ENCODE results near the gene TRPV3.
"Not testable (repeated sequence)": the region's sequence is repeated elsewhere in the genome, so short reads cannot be mapped to it uniquely, and the experiment has no call there.

The TRPV3 gene

DNA sequence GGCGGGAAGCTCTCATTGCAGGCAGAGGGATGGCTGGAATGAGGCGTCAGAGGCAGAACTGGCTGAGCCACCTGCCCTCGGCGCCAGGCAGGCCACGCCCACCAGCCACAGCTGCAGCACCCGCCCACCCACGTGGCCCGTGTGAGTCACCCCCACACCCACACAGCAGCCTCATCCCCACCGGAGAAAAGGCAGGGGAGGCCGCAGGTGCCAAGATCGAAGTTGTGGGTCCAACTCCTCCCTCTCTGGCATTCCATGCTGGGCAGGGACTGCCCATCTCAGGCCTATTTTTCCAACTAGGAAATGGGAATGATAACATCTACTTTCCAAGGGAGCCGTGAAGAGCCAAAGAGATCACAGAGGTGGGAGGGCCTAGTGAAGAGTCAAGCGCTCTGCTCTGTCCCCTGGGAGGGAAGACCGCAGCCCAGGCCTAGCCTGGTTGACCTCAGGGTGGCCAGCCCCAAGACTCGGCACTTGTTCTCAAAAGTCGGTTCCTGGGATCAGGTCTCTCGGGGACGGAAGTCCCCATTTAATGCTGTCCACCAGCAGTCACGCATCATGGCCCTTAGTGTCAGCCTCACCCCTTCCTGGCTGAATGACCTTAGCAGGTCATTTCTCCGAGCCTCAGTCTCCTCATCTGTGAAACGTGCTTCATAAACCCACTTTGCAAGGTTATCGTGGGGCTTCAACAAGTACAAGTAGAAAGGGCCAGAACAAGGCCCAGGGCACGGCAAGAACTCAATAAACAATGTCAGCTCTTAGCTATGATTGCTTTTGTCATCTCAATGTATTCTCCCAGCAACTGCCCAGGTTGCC, at the start of gene TRPV3:
Gene TRPV3 (minus strand): TSS at position 45 of the 816 bp plus-strand sequence. CDS start 2,962 bp downstream, outside the sequence.
- DNase-seq: peak; percentile 19 to 36

DNA sequence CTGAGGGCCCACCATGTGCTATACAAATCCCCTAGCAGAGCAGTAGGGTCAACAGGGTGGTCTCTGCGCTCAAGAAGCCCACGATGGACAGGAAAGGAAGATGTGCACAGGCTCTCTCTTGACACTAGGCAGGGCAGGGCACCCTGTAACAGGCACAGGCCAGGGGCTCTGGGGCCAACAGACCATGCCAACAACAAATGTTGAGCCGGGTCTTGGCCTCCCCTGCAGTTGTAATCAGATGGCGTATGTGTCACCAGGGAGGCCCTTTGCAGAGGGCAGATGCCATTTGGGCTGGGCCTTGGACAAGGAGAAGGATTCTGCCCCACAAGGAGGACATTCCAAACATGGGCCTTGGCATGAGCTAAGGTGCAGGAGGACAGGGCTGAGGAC, 46.3 kb upstream of the TRPV3 start:
- no peak for DNase-seq

DNA sequence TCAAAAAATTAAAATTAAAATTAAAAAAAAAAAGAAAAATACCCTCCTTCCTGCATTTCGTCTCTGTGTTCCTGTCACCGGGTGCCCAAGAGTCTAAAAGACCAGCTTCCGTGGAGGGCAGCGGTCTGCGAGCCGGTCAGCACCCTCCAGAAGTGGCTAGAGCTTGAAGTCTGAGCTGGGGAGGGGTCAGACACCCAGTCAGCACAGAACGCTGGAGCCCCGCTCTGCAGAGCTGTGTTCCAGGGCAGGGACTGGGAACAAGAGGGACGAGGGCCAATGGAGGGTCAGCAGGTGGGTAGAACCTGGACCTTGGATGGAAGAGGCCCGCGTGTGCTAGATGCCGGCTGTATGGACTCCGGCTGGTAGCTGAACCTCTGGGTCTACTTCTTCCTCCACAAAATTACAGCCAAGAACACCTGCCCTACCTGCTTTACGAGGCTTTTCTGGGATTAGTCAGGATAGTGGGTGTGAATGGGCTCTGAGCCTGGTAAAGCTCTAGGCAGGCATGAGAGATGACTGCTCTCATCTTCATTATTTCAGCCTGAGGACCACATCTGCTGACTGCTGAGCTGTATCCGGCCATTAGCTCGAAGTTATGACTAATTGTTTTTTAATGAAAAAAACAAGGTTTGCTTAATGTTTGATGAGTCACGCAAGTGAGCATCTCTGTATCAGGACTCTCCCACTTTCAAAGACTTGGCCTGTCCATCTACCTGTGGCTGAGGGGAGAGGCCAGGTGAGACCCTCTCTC, 45.7 kb upstream of the TRPV3 start:
- no peak for DNase-seq

DNA sequence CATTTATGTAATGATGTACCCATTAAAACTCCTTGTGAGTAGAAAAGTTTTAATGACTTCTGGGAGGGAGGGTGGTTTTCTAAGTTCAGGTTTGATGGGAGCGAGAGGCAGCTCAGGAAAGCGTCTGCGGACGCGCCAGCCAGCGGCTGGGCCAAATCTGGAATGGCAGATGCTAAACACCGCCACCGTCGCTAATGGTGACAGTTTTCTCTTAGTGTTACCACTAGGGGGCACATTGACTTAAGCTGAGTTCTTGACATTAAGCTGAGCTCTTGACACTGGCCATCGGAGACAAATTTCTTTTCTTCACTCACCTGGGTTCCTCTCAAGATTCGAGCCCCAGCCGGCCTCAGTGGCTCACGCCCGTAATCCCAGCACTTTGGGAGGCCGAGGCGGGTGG, 44.9 kb upstream of the TRPV3 start:
- DNase-seq: peak; percentile 18 to 23

GRCh38 chr17:3600529-3601205, 43.1 kb upstream of the TRPV3 start:
- no peak for DNase-seq

DNA sequence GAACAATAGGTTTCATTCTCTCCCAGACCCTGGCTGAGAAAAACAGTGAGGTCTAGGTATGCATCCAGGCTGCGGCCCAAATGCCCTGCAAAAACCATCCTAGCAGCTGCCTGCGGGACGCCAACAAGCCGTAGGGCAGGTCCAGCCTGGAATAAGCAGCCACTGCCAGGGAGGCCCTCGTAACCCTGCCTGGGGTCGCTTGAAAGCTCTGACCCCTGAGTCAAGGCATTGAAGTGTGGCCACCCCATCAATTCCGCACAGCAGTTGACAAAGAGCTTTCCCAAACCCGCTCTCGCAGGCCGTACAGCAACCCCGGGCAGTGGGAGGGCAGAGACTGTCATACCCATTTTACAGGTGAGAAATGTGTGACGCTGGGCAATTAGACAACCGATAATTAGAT, 40.5 kb upstream of the TRPV3 start:
- no peak for DNase-seq

DNA sequence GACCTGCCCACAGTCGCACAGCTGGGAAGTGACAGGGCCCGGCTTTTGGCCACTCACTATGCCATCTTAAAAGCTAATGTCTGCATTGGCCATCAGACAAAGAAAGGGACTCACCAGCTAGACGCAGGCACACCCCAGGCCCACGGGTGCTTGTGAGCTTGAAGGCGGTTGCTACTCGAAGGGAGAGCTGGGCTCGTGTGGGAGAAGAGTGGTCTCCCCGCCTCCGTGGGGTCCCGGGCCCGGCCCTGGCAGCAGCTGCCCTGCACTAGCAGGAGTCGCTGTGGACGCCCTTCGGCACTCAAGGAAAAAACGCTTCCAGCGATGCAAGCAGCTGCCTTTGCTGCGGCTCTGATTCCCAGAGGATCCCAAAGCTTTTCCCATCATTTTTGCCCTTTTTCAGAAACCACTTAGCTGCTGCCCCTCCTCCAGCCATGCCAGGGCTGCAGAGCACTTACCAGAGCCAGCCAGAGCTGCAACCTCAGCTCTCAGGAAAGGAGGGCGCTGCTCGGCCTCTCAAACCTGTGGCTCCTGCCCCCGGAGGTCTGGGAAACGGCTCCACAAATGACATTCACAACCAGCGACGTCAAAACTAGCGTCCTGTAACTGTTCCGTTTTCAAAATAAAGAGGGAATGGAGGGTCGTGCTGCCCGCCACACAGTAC, 39.3 kb upstream of the TRPV3 start:
- no peak for DNase-seq

DNA sequence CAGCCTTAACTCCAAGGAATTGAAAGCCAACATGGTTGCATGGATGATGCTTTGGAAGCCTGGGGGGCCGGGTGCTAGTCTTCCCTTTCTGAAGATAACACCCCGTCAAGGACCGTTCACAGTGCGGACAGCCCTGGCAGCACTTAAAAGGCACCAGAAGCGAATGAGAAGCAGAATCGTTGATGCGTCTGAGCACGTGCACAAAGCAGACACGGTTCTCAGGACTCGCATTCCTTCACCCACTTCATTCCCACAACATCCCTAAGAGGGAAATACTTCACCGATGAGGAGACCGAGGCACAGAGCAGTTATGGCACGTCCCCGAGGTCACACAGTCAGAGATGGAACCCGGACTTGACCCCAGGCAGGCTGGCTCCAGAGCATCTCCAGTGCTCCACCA, 37.4 kb upstream of the TRPV3 start:
- DNase-seq: no peak

- no peak for DNase-seq
These were observed 36.6 kb upstream of the TRPV3 start for GRCh38 chr17:3594051-3594800.

DNA sequence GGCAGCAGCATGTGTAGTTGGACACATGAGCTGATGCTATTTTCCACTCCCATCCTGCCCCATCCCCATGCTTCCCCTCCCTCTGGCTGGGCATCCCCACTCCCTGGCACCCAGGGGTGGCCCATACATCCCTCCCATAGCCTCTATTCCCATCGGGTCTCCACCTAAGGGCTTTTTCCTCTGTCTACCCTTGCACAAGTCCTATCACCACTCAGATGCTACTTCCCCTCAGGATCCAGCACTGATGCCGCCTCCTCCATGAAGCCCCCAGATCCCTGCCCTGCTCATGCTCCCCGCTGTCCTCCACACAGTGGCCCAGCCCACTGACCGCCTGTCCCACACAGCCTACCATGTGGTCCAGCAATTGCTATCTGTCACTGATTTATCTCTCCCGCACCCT, 35.8 kb upstream of the TRPV3 start:
- DNase-seq: no peak

- no peak for DNase-seq
These were observed 34.7 kb upstream of the TRPV3 start for GRCh38 chr17:3592216-3592860.

- DNase-seq: no peak
These were observed 33.2 kb upstream of the TRPV3 start for GRCh38 chr17:3590768-3591167.

- DNase-seq: no peak
These were observed 32.6 kb upstream of the TRPV3 start for GRCh38 chr17:3590231-3590630.

DNA sequence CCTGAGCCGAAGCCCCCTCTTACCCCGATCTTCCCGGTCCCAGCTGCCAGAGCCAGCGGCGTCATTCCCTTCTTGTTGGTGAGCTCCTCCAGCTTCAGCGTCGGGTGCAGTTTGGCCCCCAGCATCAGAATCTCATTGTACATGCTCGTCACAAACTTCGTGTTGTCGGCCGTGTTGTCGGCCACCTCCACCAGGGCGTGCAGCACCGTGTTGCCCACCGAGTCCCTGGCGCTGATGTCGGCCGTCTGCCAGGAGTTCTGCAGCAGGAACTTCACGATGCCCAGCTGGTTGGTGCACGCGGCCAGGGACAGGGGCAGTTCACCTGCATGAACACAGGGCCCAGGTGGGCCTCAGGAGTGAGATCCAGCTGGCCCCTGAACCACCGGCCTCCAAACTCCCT, 32.2 kb upstream of the TRPV3 start:
- no peak for DNase-seq

DNA sequence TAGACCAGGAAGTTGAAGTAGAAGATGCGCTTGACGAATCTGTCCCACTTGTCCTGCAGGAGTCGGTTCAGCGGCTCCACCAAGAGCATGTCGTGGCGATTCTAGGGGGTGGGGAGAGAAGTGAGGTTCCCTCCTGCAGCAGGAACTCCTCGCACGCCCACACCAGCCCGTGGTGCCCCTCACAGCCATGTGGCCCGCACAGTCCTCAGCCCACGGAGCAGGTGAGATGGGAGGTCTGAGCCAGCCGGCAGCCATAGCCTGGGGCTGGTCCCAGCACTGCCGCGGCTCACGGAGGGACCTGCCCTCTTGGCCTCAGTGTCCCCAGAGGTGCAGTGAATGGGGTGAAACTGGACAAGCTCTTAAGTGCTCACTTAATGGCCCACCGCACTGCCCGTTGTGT, 28.2 kb upstream of the TRPV3 start:
- DNase-seq: no peak

- no peak for DNase-seq
These were observed 25.8 kb upstream of the TRPV3 start for GRCh38 chr17:3583456-3583855.

DNA sequence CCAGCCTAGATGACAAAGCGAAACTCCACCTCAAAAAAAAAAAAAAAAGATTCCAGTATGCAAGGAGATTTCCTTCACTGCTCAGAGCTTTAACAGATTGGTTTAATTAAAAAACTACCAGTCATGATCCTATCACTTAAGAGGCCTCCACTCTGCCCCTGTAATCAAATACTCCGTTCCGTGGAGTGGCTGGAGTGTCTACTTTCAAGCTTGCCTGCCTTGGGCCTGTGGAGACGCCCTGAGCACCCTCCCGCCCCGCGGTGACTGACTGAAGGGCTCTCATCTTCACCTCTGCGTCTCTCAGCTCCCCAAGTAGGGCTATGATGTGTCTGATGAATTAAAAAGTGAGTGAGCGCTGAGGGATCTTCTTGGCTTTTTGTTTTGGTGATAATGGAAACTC, 25.3 kb upstream of the TRPV3 start:
- DNase-seq: no peak

- DNase-seq: not testable (repeated sequence)
These were observed 21.1 kb upstream of the TRPV3 start for GRCh38 chr17:3578667-3579066.

DNA sequence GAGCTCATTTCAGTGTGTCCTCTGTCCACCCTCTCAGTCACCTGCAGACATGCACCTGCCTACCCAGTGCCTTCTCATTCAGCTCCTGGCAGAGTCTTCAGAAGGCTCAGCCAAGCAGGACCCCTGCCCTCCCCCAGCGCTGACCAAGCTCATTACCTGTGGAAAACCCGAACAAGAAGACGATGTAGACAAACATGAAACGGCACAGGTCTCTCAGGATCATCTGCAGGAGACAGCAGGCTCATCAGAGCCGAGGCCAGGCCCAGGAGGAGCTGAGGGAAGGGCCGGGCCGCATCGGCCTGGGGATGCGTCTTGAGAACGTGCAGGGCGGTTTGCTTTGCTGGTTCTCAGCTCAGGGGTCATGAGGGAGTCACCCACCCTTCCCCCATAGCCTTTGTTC, 19.4 kb upstream of the TRPV3 start:
- DNase-seq: no peak

DNA sequence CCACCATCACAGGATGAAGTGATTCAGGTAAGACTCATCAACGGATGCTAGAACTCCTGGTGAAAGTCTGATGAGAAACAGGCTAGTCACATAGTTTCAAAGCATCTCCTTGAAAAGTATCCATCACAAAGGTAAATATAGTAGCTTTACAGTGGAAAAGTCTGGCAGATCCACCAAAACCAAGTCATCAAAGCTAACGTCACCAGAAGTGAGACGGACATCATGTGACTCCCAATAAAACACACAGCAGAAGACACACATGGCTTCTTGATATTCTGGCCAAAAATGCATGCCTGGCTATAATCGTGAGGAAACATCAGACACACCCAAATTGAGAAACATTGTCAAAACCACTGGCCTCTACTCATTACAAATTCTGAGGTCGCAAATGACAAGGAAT, 17.9 kb upstream of the TRPV3 start:
- DNase-seq: no peak

- DNase-seq: no peak
These were observed 16.6 kb upstream of the TRPV3 start for GRCh38 chr17:3574231-3574630.
